ENCODE data around the gene PPP3R1.

Gene PPP3R1, protein sequence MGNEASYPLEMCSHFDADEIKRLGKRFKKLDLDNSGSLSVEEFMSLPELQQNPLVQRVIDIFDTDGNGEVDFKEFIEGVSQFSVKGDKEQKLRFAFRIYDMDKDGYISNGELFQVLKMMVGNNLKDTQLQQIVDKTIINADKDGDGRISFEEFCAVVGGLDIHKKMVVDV

DNA sequence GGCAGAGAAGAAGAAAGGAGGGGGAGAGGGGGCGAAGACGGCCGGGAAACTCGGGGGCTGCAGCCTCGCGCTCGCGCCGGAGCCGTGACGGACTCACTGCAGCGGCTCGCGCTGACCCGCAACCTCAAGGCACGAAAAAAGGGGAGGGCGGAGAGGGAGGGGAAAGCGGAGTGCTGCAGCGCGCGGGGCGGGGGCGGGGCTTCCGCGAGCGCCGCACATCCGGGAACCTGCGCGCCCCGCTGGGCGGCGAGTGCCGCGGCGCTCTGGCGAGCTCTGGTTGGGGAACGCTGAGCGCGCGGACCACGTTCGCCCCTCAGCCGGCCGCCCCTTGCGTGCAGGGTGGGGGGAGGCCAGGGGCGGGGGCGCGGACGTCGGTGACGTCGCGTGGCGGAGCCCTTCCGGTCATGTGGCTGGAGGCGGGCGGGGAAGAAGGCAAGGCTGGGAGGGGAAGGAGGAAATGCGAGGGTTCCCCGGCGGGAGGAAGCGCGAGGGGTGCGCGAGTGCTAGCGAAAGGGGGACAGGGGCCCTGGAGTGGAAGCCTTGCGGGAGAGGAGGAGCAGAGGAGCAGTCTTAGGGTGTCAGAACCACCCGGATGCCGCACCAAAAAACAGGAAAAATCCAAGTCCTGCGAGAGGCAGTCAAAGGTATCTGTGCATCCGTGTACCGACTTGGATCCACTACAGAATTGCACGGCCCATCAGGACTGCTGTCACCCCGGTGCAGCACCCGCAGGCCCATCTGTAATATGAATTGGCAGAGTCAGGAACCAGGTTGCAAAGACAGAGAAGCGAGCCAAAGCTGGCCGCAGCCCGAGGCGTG lies at the start of gene PPP3R1:
Gene PPP3R1 (minus strand): TSS at position 133 of the 819 bp plus-strand sequence. CDS start 405 bp downstream, outside the sequence.
- peak; percentile 87 for DNase-seq (ENCODE audit: low read depth, low spot score)

DNA sequence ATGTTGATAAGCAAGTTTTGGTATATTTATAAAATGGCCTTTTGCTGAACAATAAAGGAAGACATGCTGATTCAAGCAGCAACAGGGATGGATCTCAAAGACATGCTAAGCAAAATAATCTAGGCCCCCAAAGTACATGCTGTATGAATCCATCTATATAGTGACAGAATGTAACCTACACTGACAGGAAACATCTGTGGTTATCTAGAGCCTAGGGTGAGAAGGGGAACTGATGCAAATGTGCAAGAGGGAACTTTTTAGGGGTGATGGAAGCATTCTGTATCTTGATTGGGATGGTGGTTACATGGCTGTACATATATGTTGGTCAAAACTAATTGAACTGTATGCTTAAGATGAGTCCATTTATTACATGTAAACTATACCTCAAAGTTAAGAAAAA lies 43.2 kb upstream of the PPP3R1 start:
- no peak for DNase-seq (ENCODE audit: low read depth, low spot score)

DNA sequence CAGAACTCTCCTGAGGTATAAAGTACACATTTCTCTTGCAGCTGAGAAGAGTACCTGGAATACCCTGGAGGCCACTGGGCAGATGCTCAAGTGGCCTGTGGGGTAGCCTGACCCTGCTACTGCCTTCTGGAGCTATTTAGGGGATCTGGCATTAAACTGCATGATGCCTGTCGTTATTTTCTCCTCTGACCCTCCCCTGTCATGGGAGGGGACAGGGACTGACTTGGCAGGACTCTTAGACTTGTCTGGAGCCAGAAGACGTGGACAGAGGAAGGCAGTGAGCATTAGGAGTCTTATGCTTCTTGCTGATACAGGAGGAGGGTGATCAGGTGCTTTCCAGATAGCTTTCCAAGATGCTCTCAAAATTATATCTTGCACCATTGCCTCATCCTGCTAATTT lies 42.6 kb upstream of the PPP3R1 start:
- no peak for DNase-seq (ENCODE audit: low read depth, low spot score)

DNA sequence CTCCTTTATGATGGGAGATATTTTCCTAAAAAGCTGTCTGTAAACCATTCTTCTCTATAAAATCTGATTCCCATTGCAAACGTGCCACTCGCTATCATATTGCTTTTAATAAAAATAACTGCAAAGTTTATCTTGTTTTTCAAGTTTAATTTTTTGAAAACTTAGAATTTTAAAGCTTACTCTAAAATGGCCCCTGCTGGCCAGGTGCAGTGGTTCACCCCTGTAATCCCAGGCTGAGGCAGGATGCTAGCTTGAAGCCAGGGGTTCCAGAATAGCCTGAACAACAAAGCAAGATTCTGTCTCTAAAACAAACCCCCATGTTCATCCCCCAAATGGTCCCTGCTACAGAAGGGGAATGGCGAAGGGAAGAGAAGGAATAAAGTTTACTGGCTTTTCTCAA lies 41.9 kb upstream of the PPP3R1 start:
- no peak for DNase-seq (ENCODE audit: low read depth, low spot score)

DNA sequence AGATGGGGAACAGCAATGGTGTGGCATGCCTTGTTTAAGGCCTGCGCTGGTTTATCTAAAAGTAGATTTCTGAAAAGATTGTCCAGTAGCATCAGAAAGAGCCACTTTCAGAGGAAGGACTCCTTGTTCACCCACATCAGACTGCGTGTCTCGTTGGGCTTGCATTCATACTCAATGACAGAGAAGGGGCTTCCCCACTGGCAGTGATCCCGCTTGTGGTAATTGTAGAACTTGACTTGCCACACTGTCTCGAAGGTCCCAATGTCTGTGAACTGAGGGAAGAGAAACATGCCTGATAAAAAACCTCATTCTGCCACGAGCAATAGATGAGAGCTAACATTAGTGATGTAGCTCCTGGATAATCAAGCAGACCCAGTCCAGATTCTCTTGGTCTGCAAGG lies 41.4 kb upstream of the PPP3R1 start:
- DNase-seq (ENCODE audit: low read depth, low spot score): no peak

DNA sequence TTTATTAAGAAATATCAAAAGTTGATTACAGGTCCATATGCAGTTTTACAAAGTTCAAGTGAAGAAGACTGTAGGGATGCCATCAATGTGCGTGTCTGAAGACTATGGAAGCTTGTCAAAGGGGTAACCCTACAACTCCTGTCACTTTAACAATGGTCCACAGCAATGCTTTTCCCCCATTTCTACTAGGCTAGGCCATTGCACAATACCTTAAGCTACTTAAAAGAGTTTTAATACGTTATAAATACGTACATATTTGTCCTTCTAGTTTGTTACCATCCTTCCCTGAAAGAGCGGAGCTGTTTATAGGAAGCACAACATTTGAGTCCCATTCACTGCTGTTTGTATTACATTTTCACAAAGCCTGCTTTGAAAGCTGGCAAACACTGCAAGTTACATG lies 40.7 kb upstream of the PPP3R1 start:
- DNase-seq (ENCODE audit: low read depth, low spot score): no peak

DNA sequence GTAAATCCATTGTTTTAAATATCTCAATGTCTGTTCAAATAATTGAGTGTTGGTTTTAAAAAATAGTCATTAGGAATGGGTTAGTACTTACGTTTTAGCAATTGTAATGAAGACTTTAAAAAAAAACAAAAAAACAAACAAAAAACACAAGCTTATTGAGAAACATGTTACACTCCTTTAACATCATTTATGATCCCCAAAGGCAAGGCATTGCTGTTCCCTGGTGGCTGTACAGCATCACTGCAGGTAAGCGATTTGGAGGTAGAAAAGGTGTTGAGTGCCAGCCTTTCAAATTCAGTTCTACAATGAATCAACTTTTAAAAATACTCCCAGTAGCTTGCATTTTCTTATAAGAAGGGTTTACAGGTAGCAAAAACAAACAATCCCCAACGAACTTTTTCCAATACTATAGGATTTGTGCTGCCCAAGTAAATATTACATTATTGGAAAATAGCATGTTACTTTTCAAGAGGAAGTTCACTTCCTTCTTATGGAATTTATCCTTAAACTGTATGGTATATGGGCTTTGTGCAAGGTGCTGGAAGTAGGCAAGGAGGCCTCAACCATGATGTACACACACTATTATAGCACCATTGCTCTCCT lies 39.9 kb upstream of the PPP3R1 start:
- no peak for DNase-seq (ENCODE audit: low read depth, low spot score)

DNA sequence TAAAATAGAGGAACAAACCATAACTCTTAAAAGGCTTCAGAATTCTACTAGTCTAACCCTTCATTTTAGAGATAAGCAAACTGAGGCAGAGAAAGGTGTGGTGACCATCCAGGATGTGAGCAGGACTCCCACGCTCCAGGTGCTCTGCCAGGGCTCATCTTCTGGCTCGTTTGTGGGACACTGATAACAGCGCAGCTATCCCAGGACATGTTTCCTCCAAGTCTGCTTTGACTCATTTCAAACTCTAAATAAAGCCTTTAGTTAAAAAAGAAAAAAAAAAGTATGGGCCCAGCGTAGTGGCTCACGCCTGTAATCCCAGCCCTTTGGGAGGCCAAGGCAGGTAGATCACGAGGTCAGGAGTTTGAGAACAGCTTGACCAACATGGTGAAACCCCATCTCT lies 39.0 kb upstream of the PPP3R1 start:
- no peak for DNase-seq (ENCODE audit: low read depth, low spot score)

DNA sequence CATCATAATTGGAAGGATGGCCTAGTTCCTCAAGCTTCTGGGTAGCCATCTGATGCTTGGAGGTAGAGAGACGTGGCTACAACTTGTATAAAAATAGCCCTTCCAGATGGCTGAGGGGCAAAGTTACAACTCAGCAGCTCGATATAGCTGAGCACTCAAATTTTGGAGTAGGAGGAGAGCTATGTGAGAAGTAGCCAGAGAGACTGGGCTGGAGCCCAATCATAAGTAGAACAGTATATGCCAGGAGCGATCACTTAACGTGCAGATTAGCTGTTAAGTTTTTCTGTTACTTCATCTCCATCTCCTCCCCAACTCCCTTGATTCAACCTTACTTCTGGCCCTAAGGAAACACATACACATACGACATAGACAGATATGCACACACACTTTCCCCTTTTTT lies 38.6 kb upstream of the PPP3R1 start:
- no peak for DNase-seq (ENCODE audit: low read depth, low spot score)

DNA sequence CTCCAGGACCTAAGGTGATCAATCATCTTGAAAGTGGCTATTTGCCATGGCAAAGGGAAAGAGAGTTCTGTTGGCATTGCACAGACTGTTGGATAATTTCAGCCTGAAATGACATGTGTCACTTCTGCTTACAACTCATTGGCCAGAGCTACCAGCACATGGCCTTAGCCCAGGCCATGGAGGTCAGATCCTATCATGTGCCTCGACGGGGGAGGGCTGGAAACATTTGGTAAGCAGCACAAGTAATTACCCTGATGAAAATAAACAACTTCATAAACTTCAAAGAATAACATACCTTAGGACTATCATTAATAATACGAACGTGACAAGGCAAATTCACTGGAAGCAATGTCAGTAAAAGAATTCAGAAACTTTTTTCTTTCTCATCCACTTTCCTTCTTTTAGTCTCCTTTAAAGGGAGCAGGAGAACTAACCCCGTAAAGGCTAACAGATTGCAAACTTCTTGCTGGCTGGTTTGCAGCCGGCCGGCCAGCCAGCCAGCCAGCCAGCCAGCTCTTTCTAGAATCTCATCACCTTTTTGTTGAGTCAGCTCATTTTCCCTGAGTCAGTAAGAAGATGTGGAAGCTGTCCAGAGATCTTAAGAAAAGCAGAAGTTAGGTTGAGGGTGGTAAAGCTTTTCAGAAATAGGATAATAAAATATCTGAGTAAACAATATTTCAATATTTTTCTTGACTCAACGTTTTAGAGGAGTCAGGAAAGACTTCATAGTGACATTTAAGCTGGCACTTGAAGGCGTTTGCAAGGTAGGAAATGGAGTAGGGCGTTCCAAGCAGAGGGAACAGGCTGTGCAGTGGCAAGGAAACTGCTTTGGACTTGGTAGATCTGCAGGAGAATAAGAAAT lies 35.5 kb upstream of the PPP3R1 start:
- DNase-seq (ENCODE audit: low read depth, low spot score): no peak

DNA sequence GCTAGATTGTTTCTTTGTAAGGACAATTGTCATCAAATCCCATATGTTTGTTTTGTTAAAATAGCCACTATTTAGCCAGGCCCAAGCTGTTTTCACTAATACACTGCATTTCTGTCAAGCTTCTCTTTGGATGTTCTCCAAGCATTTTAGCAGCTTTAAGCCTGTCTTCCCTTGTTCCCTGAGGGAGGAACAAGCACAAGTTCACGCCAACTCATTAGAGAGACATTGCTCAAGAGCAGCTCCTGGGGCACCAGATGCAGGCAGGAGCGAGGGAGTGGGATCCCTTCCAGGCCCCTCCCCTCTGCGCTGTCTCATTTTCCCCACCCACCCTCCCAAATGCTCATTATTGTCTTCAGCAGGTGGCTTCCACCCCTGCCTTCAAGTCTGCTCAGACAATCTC lies 32.6 kb upstream of the PPP3R1 start:
- DNase-seq (ENCODE audit: low read depth, low spot score): no peak

DNA sequence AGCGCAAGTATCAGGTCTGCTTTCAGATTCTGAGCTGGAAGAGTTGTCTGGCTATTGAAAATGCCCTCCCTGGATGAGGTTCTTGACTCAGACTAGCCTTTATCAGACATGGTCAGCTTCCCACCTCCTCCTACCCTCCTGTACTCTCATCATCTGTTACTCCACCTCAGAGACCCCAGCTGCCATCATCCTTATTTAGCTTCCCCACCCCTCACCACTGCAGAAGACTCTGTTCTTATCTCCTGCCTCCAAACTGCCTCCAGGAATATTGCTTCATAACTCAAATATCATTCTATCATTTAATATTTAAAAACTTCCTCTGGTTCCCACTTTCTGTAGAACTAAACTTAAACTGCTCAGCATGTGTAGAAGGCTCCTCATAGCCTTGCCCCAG lies 31.1 kb upstream of the PPP3R1 start:
- no peak for DNase-seq (ENCODE audit: low read depth, low spot score)

DNA sequence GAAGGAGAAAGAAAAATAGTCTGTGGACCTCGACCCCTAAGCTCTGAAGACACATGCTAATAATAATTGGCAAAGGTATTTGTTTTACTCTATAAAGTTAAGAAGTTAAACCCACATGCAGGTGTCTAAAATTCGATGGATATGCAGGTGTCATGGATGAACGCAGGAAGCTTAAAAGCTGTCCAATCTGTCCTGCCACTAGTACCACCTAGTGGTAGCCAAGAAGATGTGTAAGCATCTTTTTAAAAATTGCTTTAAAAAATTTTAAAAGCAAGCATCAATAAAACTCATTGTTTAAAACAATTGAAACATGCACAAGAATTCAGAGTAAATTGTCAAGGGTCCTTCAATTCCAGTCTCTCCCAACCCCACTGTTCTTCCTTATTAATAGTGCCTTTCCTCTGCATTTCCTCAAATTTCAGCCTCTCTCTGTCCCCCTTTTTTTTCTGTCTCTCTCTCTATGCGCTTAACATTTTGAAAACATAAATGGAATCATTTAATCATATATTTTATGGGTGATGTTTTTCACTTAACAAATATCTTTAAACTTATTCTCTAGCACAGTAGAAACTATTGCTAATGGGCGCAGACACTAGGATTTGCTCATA lies 30.6 kb upstream of the PPP3R1 start:
- no peak for DNase-seq (ENCODE audit: low read depth, low spot score)

DNA sequence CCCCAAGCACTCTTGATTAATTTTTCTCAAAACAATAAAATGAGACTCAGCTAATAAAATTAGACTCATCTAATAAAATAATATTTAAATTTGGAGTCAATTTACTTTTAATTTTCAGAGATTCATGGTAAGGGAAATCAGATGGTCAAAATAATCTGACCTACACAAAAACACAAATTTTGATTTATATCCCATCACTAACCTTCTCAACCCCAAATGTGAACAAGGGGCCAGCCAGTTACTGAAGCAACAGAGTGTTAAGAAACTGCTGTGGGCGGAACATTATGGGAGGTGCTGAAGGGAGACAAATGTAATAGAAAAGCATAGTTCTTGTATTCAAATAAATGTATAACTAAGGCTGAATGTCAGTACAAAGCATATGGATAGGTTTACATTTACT lies 28.5 kb upstream of the PPP3R1 start:
- no peak for DNase-seq (ENCODE audit: low read depth, low spot score)

DNA sequence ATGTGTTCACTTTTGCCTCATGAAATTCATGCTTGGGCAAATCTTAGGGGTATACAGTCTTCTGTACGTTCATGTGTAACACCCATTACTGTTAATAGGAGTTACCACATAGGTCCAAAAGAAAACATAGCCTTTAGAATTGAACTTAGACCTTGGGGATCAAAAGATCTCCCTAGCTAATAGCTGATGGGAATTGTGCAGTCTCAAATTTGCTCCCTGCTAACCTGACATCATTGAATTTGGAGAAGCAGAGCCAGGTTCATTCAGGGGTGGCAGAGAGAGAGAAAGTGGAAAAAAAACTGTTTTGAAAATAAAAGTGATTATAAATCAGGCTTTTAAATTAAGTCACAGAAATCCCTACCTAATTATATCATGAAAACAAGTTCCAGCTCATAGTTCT lies 28.0 kb upstream of the PPP3R1 start:
- DNase-seq (ENCODE audit: low read depth, low spot score): no peak

DNA sequence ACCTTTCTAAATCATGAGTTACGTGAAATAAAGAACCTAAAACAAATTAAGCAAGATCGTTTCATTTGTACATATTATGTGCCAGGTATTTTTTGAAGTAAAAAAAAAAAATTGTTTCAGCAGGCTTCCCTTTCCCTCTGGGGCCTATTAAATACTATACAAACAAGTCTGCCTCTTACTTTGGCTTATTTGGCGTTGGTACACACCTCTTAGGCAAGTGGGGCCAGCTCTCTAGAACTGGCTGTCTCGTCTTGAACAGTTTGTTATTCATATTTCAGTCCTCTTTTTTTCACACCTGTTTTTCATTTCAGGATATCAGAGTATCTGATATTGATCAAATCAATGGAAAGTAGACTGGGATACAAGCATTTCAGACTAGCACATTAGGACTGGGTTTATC lies 27.4 kb upstream of the PPP3R1 start:
- DNase-seq (ENCODE audit: low read depth, low spot score): no peak

DNA sequence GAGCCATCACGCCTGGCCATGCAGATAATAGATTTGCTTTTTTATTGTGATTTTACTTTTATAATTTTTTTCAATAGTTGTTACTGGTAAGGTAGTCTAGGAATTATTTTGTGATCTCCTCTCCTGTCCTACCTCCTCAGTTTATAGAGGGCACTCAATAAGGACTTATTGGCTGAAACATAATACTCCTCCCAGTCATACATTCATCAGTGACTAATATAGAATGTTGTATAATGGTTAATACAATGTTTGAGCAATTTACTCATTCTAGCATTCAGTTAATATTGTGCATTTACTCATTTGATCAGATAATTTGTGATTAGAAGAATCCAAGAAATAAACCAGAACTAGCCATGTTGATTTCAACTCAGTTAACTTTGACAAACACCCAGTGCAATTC lies 25.8 kb upstream of the PPP3R1 start:
- DNase-seq (ENCODE audit: low read depth, low spot score): no peak

DNA sequence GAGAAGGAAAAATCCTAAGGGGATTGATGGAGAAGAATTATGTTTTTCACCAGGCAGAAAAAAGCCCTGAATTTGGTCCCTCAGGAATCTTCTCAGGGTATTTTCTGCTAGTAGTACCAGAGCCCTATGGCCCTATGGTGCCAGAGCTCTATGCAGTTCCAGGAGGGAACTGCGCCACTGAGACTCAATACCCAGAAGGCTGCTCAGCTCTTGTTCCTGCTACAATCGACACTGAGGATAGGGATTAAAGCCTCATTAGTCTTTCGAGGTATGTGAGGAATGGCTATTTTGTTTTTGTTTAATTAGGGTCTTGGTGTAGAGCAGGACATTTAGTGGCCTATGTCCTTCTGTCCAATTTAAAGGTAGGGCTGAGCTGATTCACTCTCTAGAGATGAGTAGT lies 21.7 kb upstream of the PPP3R1 start:
- DNase-seq (ENCODE audit: low read depth, low spot score): no peak

DNA sequence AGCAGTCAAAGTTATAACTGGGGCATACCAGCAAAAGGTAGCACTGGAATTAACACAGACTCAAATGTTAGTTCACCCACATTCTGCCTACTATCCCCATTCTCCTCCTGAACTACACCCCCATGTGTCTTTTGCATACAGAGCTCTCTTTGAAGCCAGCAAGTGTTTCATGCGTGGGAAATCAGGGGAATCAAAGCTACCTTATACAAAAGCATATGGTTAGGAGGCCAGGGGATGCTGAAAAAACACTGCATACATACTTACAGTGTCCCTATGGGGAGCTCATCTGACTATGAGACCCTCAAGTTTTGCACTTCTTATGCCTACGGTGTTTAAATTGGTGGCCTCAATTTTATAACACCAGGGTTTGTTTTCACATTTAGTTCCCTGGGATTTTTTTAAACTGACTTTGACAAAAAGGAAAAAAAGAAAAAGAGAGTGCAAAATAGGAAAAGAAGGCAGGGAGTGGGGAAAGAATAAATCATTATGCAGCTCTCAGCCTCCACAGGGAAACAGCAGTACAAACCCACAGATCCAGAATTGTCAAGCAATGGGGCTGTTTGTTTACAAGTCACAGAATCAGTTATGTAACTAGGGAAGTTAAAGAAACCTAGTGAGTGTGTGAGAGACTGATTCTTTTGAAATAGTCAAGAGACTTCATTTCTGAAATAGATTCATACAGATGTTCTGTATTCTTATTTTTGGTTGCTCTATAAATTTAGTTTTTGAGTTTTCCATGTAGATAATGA lies 20.1 kb upstream of the PPP3R1 start:
- no peak for DNase-seq (ENCODE audit: low read depth, low spot score)

DNA sequence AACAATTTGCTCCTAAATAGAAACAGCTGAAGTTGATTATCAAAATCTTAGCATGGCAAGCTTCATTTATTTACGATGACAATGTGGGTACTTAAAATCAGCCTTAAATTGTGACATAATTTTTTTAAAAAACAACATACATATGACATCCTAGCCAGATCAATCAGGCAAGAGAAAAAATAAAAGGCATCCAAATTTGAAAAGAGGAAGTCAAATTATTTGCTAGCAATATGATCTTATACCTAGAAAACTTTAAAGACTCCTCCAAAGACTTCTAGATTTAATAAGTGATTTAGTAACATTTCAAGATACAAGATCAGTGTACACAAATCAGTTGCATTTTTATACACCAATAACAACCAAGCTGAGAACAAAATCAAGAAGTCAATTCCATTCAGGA lies 14.3 kb upstream of the PPP3R1 start:
- no peak for DNase-seq (ENCODE audit: low read depth, low spot score)

DNA sequence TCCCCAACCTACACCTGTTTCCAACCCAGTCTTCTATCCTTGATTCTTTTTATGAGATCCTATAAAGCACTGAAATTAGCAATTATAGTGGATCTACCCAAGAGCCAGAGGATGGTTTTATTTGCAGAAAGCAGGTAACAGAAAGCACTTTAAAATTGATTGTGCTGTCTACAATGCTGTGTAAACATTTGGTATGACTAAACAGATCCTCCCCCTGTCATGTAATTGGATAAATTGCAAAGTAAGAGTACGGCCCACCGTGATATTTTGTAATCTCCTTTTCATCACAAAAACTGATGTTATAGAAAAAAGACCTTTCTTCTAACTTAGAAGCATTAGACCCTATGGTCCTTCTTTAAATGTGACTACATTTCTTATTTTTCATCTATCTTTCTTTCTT lies 11.3 kb upstream of the PPP3R1 start:
- no peak for DNase-seq (ENCODE audit: low read depth, low spot score)
